ENCODE data around the gene SCAMP1. TPM values are rescaled to one million over a fixed set of nuclear protein-coding genes. Genes with fewer than 3 reads are reported as not detected.

The SCAMP1 gene
- total and polyA plus RNA-seq, 2 experiments from 2014 or later: 22.4 to 47.6 TPM

- no peak for TF ChIP-seq CTCF (IDR thresholded peaks at IDR 0.05; ENCODE audit: poor library complexity)
- TF ChIP-seq EZH2 (IDR thresholded peaks at IDR 0.05; ENCODE audit: borderline replicate concordance): no peak
- no peak for TF ChIP-seq EZH2phosphoT487 (IDR thresholded peaks at IDR 0.05; ENCODE audit: low read depth, severe bottlenecking, unreplicated experiment)
- Histone ChIP-seq H3K9me3 (ENCODE audit: low read depth) (no peaks in the 10 kb centered on the region), H3K9me2 (replicated peaks; ENCODE audit: insufficient read depth) (no peaks in the 10 kb centered on the region), H3K4me1 (ENCODE audit: insufficient read depth) (peaks cover 43% of the 10 kb centered on the region), H3K27ac (no peak overlapping the region), H3K27me3 (no peaks in the 10 kb centered on the region), H2AFZ (no peak overlapping the region), H3K4me2 (peak overlapping the region; percentile 13), H4K20me1 (ENCODE audit: insufficient read depth, poor library complexity, severe bottlenecking) (peaks cover 3% of the 10 kb centered on the region), H3K79me2 (peaks cover 76% of the 10 kb centered on the region), H3K36me3 (replicated peaks; ENCODE audit: insufficient read depth, low read depth) (no peaks in the 10 kb centered on the region), H3K4me3 (no peak overlapping the region)
- WGBS (ENCODE audit: low lambda C conversion rate, missing lambda C conversion rate): 42% methylated on average over 2 of the region's 2 CpGs
- no peak for DNase-seq (ENCODE audit: low spot score)
Measured at GRCh38 chr5:78500028-78500427, 139.6 kb downstream of the SCAMP1 start.

GRCh38 chr5:78500871-78501270, 140.5 kb downstream of the SCAMP1 start:
- H3K79me2 ChIP-seq: peaks cover 72% of the 10 kb centered on the region
- no peak overlapping the region for H3K4me3 ChIP-seq

GRCh38 chr5:78501411-78502352, 141.3 kb downstream of the SCAMP1 start:
- H4K20me1 ChIP-seq (ENCODE audit: insufficient read depth, poor library complexity, severe bottlenecking): no peaks in the 10 kb centered on the region
- H3K9me2 ChIP-seq (replicated peaks; ENCODE audit: insufficient read depth): no peaks in the 10 kb centered on the region
- H3K4me1 ChIP-seq (ENCODE audit: insufficient read depth): peaks cover 56% of the 10 kb centered on the region
- DNase-seq (ENCODE audit: low spot score): no peak
- H3K4me2 ChIP-seq: no peak overlapping the region
- peaks cover 72% of the 10 kb centered on the region for H3K79me2 ChIP-seq
- no peaks in the 10 kb centered on the region for H3K9me3 ChIP-seq (ENCODE audit: low read depth)
- TF ChIP-seq CTCF (IDR thresholded peaks at IDR 0.05; ENCODE audit: poor library complexity): no peak
- TF ChIP-seq EZH2phosphoT487 (IDR thresholded peaks at IDR 0.05; ENCODE audit: low read depth, severe bottlenecking, unreplicated experiment): no peak
- TF ChIP-seq EZH2 (IDR thresholded peaks at IDR 0.05; ENCODE audit: borderline replicate concordance): no peak
- H3K27me3 ChIP-seq: no peaks in the 10 kb centered on the region
- peak overlapping the region; percentile 25 for H3K27ac ChIP-seq
- no peak overlapping the region for H2AFZ ChIP-seq
- H3K4me3 ChIP-seq: no peak overlapping the region
- H3K36me3 ChIP-seq (replicated peaks; ENCODE audit: insufficient read depth, low read depth): no peaks in the 10 kb centered on the region
- 67% methylated on average over 9 of the region's 9 CpGs for WGBS (ENCODE audit: low lambda C conversion rate, missing lambda C conversion rate)

More at GRCh38 chr5:78500871-78501270, 140.5 kb downstream of the SCAMP1 start:
- Histone ChIP-seq H3K27ac (no peak overlapping the region), H3K27me3 (no peaks in the 10 kb centered on the region), H3K9me3 (ENCODE audit: low read depth) (no peaks in the 10 kb centered on the region), H3K4me2 (no peak overlapping the region), H2AFZ (no peak overlapping the region), H3K9me2 (replicated peaks; ENCODE audit: insufficient read depth) (no peaks in the 10 kb centered on the region), H3K4me1 (ENCODE audit: insufficient read depth) (peaks cover 51% of the 10 kb centered on the region), H3K36me3 (replicated peaks; ENCODE audit: insufficient read depth, low read depth) (no peaks in the 10 kb centered on the region), H4K20me1 (ENCODE audit: insufficient read depth, poor library complexity, severe bottlenecking) (peaks cover under 1% of the 10 kb centered on the region)
- 93% methylated on average over 5 of the region's 5 CpGs for WGBS (ENCODE audit: low lambda C conversion rate, missing lambda C conversion rate)
- no peak for TF ChIP-seq EZH2 (IDR thresholded peaks at IDR 0.05; ENCODE audit: borderline replicate concordance)
- no peak for TF ChIP-seq CTCF (IDR thresholded peaks at IDR 0.05; ENCODE audit: poor library complexity)
- no peak for TF ChIP-seq EZH2phosphoT487 (IDR thresholded peaks at IDR 0.05; ENCODE audit: low read depth, severe bottlenecking, unreplicated experiment)
- no peak for DNase-seq (ENCODE audit: low spot score)

Data from hepatocyte (in vitro differentiated cells).